AG20443 (cell line): ENCODE measurements around the gene CUX1.
A peak's percentile ranks its signal among the peaks of the same experiment; 100 is the strongest.
"Not testable (repeated sequence)": the region's sequence is repeated elsewhere in the genome, so short reads cannot be mapped to it uniquely, and the experiment has no call there.

Experiments used
- DNase-seq: peaks from one replicate; pipeline ENCODE4 v3.0.0; 2012; ENCODE audit warnings: low spot score, mixed read lengths

The CUX1 gene

GRCh38 chr7:101803203-101804087, 14.0 kb upstream of the CUX1 start:
- DNase-seq: no peak

- peak; percentile 48 for DNase-seq
Measured at GRCh38 chr7:101804088-101804963, 13.1 kb upstream of the CUX1 start.

DNA sequence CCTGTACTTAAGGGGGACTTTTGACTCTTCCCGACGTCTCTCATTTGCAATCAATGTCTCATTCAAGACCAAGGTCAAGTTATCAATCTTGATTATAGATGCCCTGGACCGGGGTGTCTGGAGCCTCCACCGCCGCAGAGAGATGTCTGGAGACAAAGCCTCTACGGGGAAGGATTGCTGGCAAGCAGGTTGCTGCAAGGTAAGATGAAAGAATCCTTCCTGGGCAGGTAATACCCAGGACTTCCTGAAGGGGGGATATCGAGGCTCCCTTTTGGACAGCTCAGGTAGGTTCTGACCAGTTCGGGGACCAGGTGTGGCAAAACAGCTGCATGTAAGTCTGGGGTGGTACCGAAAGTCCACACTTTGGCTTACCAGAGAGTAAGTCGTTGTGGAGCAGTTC, 12.5 kb upstream of the CUX1 start:
- no peak for DNase-seq

- no peak for DNase-seq
Measured at GRCh38 chr7:101812595-101812994, 4.8 kb upstream of the CUX1 start.

GRCh38 chr7:101813402-101814019, 3.9 kb upstream of the CUX1 start:
- no peak for DNase-seq

GRCh38 chr7:101814081-101814990, 3.1 kb upstream of the CUX1 start:
- peak; percentile 85 for DNase-seq

GRCh38 chr7:101814991-101815825, 2.2 kb upstream of the CUX1 start:
- peak; percentile 82 for DNase-seq

- peak; percentile 92 for DNase-seq
Measured at GRCh38 chr7:101815826-101816594, 1.4 kb upstream of the CUX1 start.

DNA sequence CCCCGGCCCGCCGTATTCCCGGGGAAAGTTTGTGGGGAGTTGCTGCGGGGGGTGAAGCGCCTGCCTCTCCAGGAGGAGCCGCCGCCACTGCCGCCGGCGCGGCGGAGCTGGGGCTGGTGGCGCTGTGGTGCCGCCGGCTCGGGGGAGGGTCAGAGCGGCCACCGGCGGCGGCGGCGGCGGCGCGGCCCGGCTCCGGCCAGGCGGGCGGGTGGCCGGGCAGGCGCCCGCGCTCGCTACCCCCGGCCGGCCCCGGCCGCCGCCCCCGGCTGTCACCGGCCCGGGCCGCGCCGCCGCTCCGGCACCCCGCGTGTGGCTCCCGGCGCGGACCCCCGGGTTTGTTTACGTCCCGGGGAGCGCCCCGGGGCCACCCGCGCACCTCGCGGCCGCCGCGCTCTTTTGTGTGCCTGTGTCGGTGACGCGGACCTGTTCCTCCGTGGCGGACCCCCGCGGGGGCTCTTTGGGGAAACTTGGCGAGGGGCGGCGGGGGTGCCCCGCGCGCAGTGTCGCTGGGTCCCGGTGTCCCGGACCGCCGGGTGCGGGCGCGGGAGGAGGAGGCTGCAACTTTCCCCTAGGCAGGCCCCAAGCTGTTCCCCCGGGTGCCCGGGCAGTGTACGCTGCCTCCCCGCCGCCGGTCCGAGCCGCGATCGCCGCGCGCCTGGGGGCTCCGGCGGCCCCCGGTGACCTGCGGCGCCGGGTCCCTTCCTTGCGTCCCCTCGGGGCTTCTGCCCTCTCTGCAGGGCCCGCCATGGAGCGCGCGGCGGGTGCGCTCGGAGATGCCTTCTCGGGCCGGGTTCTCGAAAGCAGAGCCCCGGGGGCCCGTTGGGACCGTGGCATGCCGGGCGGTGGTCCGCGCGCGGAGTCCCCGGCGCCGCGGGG, 593 bp upstream of the CUX1 start:
- DNase-seq: peak; percentile 80

DNA sequence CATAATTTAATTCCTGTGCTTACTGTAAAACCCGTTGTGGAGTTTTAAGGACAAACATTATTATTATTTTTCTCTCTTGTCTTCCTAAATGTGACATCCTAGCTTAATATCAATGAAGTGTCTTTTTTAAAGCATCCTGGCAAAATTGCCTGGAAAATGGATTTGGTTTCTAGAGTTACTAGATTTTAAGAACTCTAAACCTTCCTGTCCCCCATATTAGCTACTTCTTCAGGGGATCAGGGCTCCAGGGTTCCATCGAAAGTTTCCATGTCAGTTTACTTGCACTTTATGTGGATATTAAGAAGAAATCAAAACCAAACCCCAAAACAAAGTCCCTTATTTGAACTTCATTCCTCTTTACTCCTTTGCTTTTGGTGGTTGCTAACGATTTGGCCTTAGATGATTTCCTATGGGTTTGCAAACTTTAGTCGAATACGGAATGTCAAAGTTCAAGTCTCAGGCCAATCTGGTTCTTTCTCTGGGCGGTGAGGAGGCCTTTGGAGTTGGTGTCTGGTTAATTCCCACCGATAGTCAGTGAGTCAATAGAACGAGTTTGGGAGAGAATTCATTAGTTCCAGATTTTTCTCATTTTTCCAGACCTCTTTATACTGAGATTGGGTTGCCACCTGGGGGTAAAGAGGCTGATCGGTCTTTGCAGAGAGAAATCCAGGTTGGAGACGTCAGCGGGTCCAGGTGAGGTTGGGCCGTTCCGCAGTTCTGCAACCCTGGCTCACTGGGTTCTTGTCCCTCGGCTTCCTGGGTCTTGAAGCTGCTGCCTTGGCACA, 1.1 kb downstream of the CUX1 start:
- DNase-seq: no peak

- DNase-seq: no peak
Measured at GRCh38 chr7:101819183-101819582, 1.8 kb downstream of the CUX1 start.

- DNase-seq: no peak
Measured at GRCh38 chr7:101819913-101820522, 2.6 kb downstream of the CUX1 start.

DNA sequence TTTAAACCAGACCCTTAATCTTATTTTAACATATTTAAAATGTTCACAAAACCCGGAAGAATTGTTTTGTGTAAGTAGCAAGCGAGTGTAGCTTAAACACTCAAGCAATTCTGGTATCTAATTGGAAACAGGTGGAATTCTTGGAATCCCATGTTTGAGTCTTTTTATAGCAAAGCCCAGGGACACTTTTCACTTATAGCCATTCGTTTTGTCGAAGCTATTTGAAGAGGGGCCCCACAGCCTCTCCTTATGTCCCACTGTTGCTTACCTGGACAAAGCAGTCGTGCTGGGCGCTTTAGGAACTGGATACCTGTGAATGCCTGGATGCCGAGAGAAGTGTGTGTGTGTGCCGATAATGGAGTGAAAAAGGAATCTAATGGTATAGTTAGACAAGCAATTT, 3.3 kb downstream of the CUX1 start:
- no peak for DNase-seq

DNA sequence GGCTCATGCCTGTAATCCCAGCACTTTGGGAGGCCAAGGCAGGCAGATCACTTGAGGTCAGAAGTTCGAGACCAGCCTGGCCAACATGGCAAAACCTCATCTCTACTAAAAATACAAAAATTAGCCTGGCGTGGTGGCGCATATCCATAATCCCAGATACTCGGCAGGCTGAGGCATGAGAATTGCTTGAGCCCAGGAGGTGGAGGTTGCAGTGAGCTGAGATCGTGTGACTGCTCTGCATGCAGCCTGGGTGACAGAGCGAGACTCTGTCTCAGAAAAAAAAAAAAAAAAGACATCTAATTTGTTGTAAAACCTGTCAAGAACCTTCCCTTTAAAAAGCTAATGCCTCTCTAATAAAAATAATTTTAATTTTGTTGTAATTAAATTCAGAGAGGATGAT, 5.2 kb downstream of the CUX1 start:
- not testable (repeated sequence) for DNase-seq

DNA sequence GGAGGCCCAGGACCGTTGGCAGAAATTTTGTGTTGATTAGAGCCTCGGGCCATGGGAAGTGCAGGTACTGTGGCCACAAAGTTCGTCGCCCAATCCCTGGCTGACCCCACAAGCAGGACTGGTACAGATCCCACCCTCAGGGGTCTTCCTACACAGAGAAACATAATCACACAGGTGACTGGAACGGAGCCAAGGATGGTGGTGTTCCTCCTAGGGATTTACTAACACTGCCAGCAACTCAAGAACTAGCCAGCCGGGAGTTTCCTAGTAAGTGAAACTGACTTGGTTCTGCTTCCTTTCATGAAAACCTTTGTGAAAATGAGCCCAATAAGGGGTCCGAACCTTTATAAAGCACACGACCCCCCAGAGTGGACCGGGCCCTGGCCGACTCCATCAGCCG, 5.7 kb downstream of the CUX1 start:
- DNase-seq: no peak

- no peak for DNase-seq
Measured at GRCh38 chr7:101823596-101823995, 6.2 kb downstream of the CUX1 start.

GRCh38 chr7:101824440-101824839, 7.0 kb downstream of the CUX1 start:
- DNase-seq: no peak
